Activated naive CD8-positive, alpha-beta T cell treated with anti-CD3 and anti-CD28 coated beads, Interleukin-2, amount 50 U/mL, for 16 hours (primary cell): Measurements from ENCODE around the gene PTPRU.

Source experiments
- DNase-seq: peaks from one replicate; pipeline ENCODE4 v3.0.0-alpha.2; 2020; ENCODE audit warnings: low read depth, low spot score

PTPRU gene

GRCh38 chr1:29332204-29332603 is 95.9 kb downstream of the PTPRU start:
- no peak for DNase-seq

GRCh38 chr1:29333008-29333407 is 96.7 kb downstream of the PTPRU start:
- no peak for DNase-seq

- DNase-seq = no peak
These were observed 99.3 kb downstream of the PTPRU start for GRCh38 chr1:29335573-29335972.

- DNase-seq = no peak
These were observed 102.7 kb downstream of the PTPRU start for GRCh38 chr1:29338908-29339575.

- no peak for DNase-seq
These were observed 105.6 kb downstream of the PTPRU start for GRCh38 chr1:29341936-29342335.

- DNase-seq = no peak
These were observed 106.0 kb downstream of the PTPRU start for GRCh38 chr1:29342351-29342750.

- DNase-seq = no peak
These were observed 106.7 kb downstream of the PTPRU start for GRCh38 chr1:29342983-29343382.

GRCh38 chr1:29343476-29343875 is 107.2 kb downstream of the PTPRU start:
- no peak for DNase-seq

GRCh38 chr1:29343908-29344307 is 107.6 kb downstream of the PTPRU start:
- no peak for DNase-seq

- no peak for DNase-seq
These were observed 108.0 kb downstream of the PTPRU start for GRCh38 chr1:29344336-29344735.

- DNase-seq = no peak
These were observed 110.3 kb downstream of the PTPRU start for GRCh38 chr1:29346576-29346975.

- no peak for DNase-seq
These were observed 113.7 kb downstream of the PTPRU start for GRCh38 chr1:29349871-29350491.

- no peak for DNase-seq
These were observed 116.5 kb downstream of the PTPRU start for GRCh38 chr1:29352719-29353420.

GRCh38 chr1:29354511-29355098 is 118.3 kb downstream of the PTPRU start:
- DNase-seq = no peak

- no peak for DNase-seq
These were observed 119.1 kb downstream of the PTPRU start for GRCh38 chr1:29355375-29355774.

GRCh38 chr1:29356663-29357062 is 120.3 kb downstream of the PTPRU start:
- DNase-seq = no peak

- no peak for DNase-seq
These were observed 121.1 kb downstream of the PTPRU start for GRCh38 chr1:29357452-29357851.

GRCh38 chr1:29358183-29358582 is 121.9 kb downstream of the PTPRU start:
- no peak for DNase-seq

- no peak for DNase-seq
These were observed 124.4 kb downstream of the PTPRU start for GRCh38 chr1:29360768-29361167.

GRCh38 chr1:29361686-29362085 is 125.4 kb downstream of the PTPRU start:
- no peak for DNase-seq

GRCh38 chr1:29362116-29362515 is 125.8 kb downstream of the PTPRU start:
- DNase-seq = no peak

GRCh38 chr1:29362764-29363163 is 126.4 kb downstream of the PTPRU start:
- DNase-seq = no peak

- no peak for DNase-seq
These were observed 127.2 kb downstream of the PTPRU start for GRCh38 chr1:29363536-29363935.
